CD4-positive, alpha-beta T cell (primary cell): ENCODE measurements around the gene RHBDL1. TPM values are rescaled to one million over a fixed set of nuclear protein-coding genes. Genes with fewer than 3 reads are reported as not detected.

Source experiments
- ATAC-seq: fragments of 200-7000 bp; cut with Tn5 transposase; one replicate; pipeline ENCODE4 v1.10.0; 2022; ENCODE audit warnings: mild to moderate bottlenecking; ENCODE audit not compliant: poor library complexity
- CTCF ChIA-PET: fragments of 350-600 bp; sonication (Branson Sonifier 250); formaldehyde crosslinking; loops from one replicate; lab custom pipeline; 2021; ENCODE audit warnings: antibody characterized with exemption, inconsistent platforms; lab: Charles Lee
- POLR2A ChIA-PET: fragments of 350-600 bp; sonication (Branson Sonifier 250); formaldehyde crosslinking; loops from one replicate; lab custom pipeline; 2021; ENCODE audit warnings: antibody characterized with exemption, inconsistent platforms; lab: Charles Lee
- DNase-seq, 14 experiments: peaks; one replicate each; pipeline ENCODE4 v3.0.0-alpha.2; 2013 to 2020; ENCODE audit warnings: mixed read lengths in 2 of 14
- H3K27ac ChIP-seq, 2 donors: one replicate each; pipeline versions ENCODE4 v1.5.1 to v1.7.0; 2013; ENCODE audit warnings: low read length in 2 of 2, low read depth in 1 of 2, mild to moderate bottlenecking in 1 of 2
- H3K27me3 ChIP-seq, 2 experiments: 1 replicate in 1 of 2; 2 replicates in 1 of 2; pipeline versions ENCODE4 v1.6.1 to v1.7.0; 2013; ENCODE audit warnings: low read length in 2 of 2, control low read depth in 1 of 2, mild to moderate bottlenecking in 1 of 2, moderate library complexity in 1 of 2; ENCODE audit not compliant: insufficient read depth in 2 of 2, control insufficient read depth in 1 of 2
- H3K36me3 ChIP-seq: one replicate; pipeline ENCODE4 v1.6.1; 2013; ENCODE audit warnings: low read length, control low read depth; ENCODE audit not compliant: insufficient read depth
- H3K4me1 ChIP-seq: one replicate; pipeline ENCODE4 v1.6.1; 2013; ENCODE audit warnings: low read length, control low read depth; ENCODE audit not compliant: insufficient read depth
- H3K4me3 ChIP-seq: one replicate; pipeline ENCODE4 v1.5.1; 2013; ENCODE audit warnings: mild to moderate bottlenecking, low read length, moderate library complexity
- H3K9me3 ChIP-seq, 2 experiments: 1 replicate in 1 of 2; 2 replicates in 1 of 2; pipeline versions ENCODE4 v1.6.1 to v1.7.0; 2013; ENCODE audit warnings: low read length in 2 of 2, mild to moderate bottlenecking in 2 of 2, control low read depth in 1 of 2, moderate library complexity in 1 of 2; ENCODE audit not compliant: control insufficient read depth in 1 of 2, insufficient read depth in 1 of 2
- H3K27ac Mint-ChIP-seq: one replicate; pipeline ENCODE4 v1.8.0; 2020; ENCODE audit warnings: mixed read lengths
- H3K27me3 Mint-ChIP-seq: one replicate; pipeline ENCODE4 v1.8.0; 2021; ENCODE audit warnings: mixed read lengths
- H3K36me3 Mint-ChIP-seq: one replicate; pipeline ENCODE4 v1.8.0; 2021; ENCODE audit warnings: low read depth, mixed read lengths
- H3K4me1 Mint-ChIP-seq: one replicate; pipeline ENCODE4 v1.8.0; 2021; ENCODE audit warnings: low read depth, mixed read lengths
- H3K4me3 Mint-ChIP-seq: one replicate; pipeline ENCODE4 v1.8.0; 2020; ENCODE audit warnings: mild to moderate bottlenecking, mixed read lengths
- H3K9me3 Mint-ChIP-seq: one replicate; pipeline ENCODE4 v1.8.0; 2020; ENCODE audit warnings: mixed read lengths
- intact Hi-C, 2 experiments: fragments of 100-400 bp; cut with DNase I in 1 of 2; cut with micrococcal nuclease in 1 of 2; formaldehyde crosslinking; loops; one replicate each; pipeline versions ENCODE4 v1.15.1 to v1.9.0; 2023 to 2025; cut with DNase I, micrococcal nuclease
- total RNA-seq, 174 experiments: library from RNA in 2 of 174; stranded (reverse) in 2 of 174; gene quantifications; one replicate each; pipeline ENCODE4 v1.2.3 and lab custom pipeline; 2021 to 2026
- TF ChIP-seq, protein P1 (sequence below): fragments of 200-600 bp; IDR thresholded peaks from one replicate; pipeline ENCODE4 v1.8.0; 2022; ENCODE audit warnings: antibody characterized with exemption, mild to moderate bottlenecking

The RHBDL1 gene
- total RNA-seq, 2 experiments from 2014 or later = 6.6 to 6.9 TPM

DNA sequence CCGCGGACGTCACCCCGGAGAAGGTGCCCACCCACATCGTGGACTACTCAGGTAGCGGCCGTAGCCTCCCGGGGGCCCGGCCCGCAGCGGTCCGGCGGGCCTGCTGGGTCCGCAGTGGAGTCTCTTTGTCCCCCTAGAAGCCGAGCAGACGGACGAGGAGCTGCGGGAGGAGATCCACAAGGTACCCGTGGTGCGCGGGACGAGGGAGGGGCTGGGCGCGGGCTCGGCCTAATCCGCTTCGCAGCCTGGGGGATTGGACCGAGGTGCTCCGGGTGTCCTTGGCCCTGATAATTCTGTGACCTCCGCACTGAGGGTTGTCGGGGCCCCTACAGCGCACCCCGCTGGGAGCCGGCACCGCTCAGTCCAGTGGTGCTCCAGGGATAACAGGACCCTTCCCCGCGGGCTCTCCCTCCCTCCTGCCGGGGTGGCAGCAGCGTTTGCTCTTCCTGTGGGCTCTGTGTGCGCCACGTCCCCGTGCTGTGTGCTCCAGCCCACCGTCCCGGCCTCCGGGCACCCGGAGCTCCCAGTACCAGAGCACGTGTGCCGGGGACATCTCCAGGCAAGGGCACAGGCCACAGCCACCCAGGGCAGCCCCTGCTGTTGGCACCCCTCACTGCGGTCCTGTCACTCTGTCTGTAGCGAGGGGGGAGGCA, 6.8 kb upstream of the RHBDL1 start:
- Histone ChIP-seq H3K4me3 (peak overlapping the region; percentile 63), H3K27ac (peak overlapping the region; percentile 28 to 56), H3K27me3 (no peaks in the 10 kb centered on the region), H3K4me1 (peaks cover 30% of the 10 kb centered on the region), H3K9me3 (no peaks in the 10 kb centered on the region), H3K36me3 (peaks cover 35% of the 10 kb centered on the region)
- Mint-ChIP-seq H3K4me1 (peaks cover 6% of the 10 kb centered on the region), H3K36me3 (peaks cover 11% of the 10 kb centered on the region), H3K9me3 (no peaks in the 10 kb centered on the region), H3K27ac (no peak overlapping the region), H3K4me3 (peak overlapping the region; percentile 75), H3K27me3 (no peaks in the 10 kb centered on the region)
- peak in 1 of 14 experiments; percentile 51 for DNase-seq
- POLR2A ChIA-PET = interaction anchor here (0.6 to 2.0 kb wide), 10 partner anchors 7 to 99 kb away, joined by 3 to 17 read pairs (median 6); partner anchors contain the start of genes JMJD8, METTL26, PIGQ and RHBDL1
- ATAC-seq = peak; percentile 11
- TF ChIP-seq, protein P1, sequence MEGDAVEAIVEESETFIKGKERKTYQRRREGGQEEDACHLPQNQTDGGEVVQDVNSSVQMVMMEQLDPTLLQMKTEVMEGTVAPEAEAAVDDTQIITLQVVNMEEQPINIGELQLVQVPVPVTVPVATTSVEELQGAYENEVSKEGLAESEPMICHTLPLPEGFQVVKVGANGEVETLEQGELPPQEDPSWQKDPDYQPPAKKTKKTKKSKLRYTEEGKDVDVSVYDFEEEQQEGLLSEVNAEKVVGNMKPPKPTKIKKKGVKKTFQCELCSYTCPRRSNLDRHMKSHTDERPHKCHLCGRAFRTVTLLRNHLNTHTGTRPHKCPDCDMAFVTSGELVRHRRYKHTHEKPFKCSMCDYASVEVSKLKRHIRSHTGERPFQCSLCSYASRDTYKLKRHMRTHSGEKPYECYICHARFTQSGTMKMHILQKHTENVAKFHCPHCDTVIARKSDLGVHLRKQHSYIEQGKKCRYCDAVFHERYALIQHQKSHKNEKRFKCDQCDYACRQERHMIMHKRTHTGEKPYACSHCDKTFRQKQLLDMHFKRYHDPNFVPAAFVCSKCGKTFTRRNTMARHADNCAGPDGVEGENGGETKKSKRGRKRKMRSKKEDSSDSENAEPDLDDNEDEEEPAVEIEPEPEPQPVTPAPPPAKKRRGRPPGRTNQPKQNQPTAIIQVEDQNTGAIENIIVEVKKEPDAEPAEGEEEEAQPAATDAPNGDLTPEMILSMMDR = no peak
- CTCF ChIA-PET = interaction anchor here (0.6 to 1.3 kb wide), 4 partner anchors 10 to 66 kb away, joined by 3 to 5 read pairs (median 4); no protein-coding TSS in a partner anchor
- intact Hi-C loops = no loop called here

DNA sequence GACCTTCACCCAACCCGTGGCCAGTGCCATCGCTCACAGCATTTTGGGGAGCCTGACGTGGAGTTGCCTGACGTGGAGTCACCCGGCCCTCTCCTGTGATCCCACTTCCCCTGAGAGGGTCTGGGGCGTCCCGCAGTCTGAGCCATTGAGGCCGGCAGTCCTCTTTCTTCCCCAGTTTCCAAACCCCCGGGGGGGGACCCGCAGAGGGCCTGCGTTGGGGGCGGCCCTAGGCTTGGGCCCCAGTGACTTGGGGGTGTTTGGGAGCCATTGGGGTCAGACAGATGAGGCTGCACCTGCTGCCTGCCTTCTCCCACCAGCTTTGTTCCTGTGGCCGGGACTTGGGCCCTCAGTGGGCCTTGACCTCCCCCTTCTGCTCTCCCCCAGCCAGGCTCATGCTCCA, 5.8 kb upstream of the RHBDL1 start:
- Histone ChIP-seq H3K27me3 (no peaks in the 10 kb centered on the region), H3K4me3 (no peak overlapping the region), H3K4me1 (peaks cover 30% of the 10 kb centered on the region), H3K9me3 (no peaks in the 10 kb centered on the region), H3K36me3 (peaks cover 35% of the 10 kb centered on the region), H3K27ac (no peak overlapping the region)
- H3K9me3 Mint-ChIP-seq = no peaks in the 10 kb centered on the region
- TF ChIP-seq, protein P1 = no peak
- ATAC-seq = no peak
- CTCF ChIA-PET = no interaction called here
- H3K27ac Mint-ChIP-seq = no peak overlapping the region
- peaks cover 6% of the 10 kb centered on the region for H3K4me1 Mint-ChIP-seq
- no peaks in the 10 kb centered on the region for H3K27me3 Mint-ChIP-seq
- peaks cover 12% of the 10 kb centered on the region for H3K36me3 Mint-ChIP-seq
- peak overlapping the region; percentile 67 for H3K4me3 Mint-ChIP-seq
- intact Hi-C loops = no loop called here
- POLR2A ChIA-PET = interaction anchor here (1.3 kb wide), 1 partner anchor 11 kb away, joined by 6 read pairs; the partner anchor contains the start of gene STUB1
- DNase-seq = no peak

DNA sequence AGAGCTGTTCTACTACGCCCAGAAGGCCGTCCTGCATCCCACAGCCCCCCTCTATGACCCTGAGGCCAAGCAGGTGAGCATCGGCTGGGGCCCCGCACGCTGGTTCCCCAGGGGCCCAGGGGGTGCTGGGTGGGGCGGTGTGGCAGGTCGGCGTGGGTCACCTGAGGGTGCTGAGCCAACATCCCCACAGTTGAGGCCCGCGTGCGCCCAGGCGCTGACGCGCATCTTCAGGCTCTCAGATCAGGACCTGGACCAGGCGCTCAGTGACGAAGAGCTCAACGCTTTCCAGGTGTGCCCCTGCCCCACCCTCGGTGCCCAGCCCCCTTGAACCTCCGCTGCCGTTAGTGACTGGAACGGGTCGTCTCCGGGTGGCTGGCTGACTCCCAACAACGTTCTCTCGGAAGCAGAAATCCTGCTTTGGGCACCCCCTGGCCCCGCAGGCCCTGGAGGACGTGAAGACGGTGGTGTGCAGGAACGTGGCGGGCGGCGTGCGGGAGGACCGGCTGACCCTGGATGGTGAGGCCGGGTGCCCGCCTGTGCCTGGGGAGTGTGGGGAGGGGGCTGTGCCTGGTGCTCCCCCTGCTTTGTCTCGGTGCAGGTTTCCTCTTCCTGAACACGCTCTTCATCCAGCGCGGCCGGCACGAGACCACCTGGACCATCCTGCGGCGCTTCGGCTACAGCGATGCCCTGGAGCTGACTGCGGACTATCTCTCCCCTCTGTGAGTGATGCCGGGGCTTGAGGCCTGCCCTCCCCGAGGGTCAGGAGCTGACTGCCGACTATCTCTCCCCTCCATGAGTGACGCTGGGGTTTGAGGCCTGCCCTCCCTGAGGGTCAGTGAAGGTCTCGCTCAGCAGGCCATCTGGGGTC, 4.8 kb upstream of the RHBDL1 start:
- H3K9me3 Mint-ChIP-seq = no peaks in the 10 kb centered on the region
- H3K4me1 ChIP-seq = peaks cover 38% of the 10 kb centered on the region
- H3K27ac ChIP-seq = no peak overlapping the region
- H3K4me3 Mint-ChIP-seq = peak overlapping the region; percentile 67
- CTCF ChIA-PET = no interaction called here
- peaks cover 15% of the 10 kb centered on the region for H3K36me3 Mint-ChIP-seq
- intact Hi-C loops = no loop called here
- peaks cover 35% of the 10 kb centered on the region for H3K36me3 ChIP-seq
- H3K4me1 Mint-ChIP-seq = peaks cover 11% of the 10 kb centered on the region
- no peak for DNase-seq
- peaks cover 3 to 7% of the 10 kb centered on the region in 2 experiments for H3K27me3 ChIP-seq
- POLR2A ChIA-PET = interaction anchor here (0.8 to 1.3 kb wide), 2 partner anchors 9 to 10 kb away, joined by 3 to 6 read pairs; partner anchors contain the start of gene STUB1
- ATAC-seq = no peak
- no peak overlapping the region for H3K4me3 ChIP-seq
- H3K27ac Mint-ChIP-seq = no peak overlapping the region
- no peaks in the 10 kb centered on the region for H3K9me3 ChIP-seq
- no peaks in the 10 kb centered on the region for H3K27me3 Mint-ChIP-seq
- TF ChIP-seq, protein P1 = no peak
